Measurements from ENCODE around the gene SESN3. TPM values are rescaled to one million over a fixed set of nuclear protein-coding genes. Genes with fewer than 3 reads are reported as not detected.

SESN3 gene
- total RNA-seq, 6 donors from 2014 or later: 11.5 to 48.8 (median 23.2) TPM

DNA sequence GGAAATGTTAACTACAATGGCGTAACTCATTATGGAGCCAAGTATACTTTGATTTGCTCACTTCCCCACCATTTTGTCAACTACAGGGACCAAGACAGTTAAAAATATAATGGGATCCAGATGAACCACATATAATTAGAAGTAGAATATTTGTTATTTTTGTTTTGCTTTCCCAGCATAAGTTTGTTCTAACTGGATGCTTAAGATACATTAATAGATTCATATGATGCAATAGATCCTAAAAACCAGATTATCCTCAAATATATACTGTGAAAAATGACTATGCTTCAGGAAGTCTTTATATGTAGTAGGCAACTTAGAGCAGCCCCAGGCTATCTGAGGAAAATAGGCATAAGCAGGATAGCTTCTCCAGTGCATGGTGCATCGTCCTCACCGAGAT is 38.3 kb downstream of the SESN3 start:
- ATAC-seq (ENCODE audit: low FRiP score in 2 of 2): no peak
- H3K27me3 ChIP-seq: no peaks in the 10 kb centered on the region
- 82 to 84% methylated on average over 3 of the region's 3 CpGs for WGBS, 2 donors

DNA sequence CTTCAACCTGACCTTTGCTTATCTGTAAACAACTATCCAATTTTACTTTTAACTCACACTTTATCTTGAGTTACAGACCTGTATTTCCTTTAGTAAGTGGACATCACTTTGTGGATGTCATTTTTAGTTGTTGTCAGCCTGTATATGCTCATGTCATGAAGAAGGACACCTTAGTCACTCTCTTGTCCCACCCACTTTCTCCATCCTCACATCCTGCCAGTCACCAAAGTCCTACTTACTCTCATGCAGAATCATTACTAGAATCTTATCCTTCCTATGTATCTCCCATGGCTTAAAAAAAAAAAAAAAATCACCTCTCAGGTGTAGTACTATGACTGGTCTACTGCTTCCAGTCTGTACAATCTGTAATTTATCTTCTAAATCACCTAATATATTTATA is 43.3 kb downstream of the SESN3 start:
- no peak for DNase-seq
- Histone ChIP-seq H3K4me3 (no peak overlapping the region), H3K9me3 (no peaks in the 10 kb centered on the region), H3K36me3 (peaks cover 0 to 18% (median 5%) of the 10 kb centered on the region in 4 donors), H3K4me1 (no peaks in the 10 kb centered on the region), H3K27me3 (no peaks in the 10 kb centered on the region), H3K27ac (no peak overlapping the region)
- TF ChIP-seq POLR2A (IDR thresholded peaks at IDR 0.05): no peak
- no peak for TF ChIP-seq EP300 (IDR thresholded peaks at IDR 0.05)
- TF ChIP-seq POLR2AphosphoS5 (IDR thresholded peaks at IDR 0.05): no peak
- TF ChIP-seq, protein P1, sequence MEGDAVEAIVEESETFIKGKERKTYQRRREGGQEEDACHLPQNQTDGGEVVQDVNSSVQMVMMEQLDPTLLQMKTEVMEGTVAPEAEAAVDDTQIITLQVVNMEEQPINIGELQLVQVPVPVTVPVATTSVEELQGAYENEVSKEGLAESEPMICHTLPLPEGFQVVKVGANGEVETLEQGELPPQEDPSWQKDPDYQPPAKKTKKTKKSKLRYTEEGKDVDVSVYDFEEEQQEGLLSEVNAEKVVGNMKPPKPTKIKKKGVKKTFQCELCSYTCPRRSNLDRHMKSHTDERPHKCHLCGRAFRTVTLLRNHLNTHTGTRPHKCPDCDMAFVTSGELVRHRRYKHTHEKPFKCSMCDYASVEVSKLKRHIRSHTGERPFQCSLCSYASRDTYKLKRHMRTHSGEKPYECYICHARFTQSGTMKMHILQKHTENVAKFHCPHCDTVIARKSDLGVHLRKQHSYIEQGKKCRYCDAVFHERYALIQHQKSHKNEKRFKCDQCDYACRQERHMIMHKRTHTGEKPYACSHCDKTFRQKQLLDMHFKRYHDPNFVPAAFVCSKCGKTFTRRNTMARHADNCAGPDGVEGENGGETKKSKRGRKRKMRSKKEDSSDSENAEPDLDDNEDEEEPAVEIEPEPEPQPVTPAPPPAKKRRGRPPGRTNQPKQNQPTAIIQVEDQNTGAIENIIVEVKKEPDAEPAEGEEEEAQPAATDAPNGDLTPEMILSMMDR (IDR thresholded peaks at IDR 0.05): no peak
- no peak for ATAC-seq (ENCODE audit: low FRiP score in 2 of 2)

More for the DNA sequence above, 38.3 kb downstream of the SESN3 start:
- Histone ChIP-seq H3K9me3 (no peaks in the 10 kb centered on the region), H3K4me1 (no peaks in the 10 kb centered on the region), H3K4me3 (no peak overlapping the region), H3K36me3 (peaks cover 0 to 9% (median 4%) of the 10 kb centered on the region in 4 donors), H3K27ac (no peak overlapping the region)
- TF ChIP-seq EP300 (IDR thresholded peaks at IDR 0.05) (no peak), POLR2A (IDR thresholded peaks at IDR 0.05) (no peak), POLR2AphosphoS5 (IDR thresholded peaks at IDR 0.05) (no peak)
- TF ChIP-seq, protein P1 (IDR thresholded peaks at IDR 0.05): no peak
- DNase-seq: no peak

DNA sequence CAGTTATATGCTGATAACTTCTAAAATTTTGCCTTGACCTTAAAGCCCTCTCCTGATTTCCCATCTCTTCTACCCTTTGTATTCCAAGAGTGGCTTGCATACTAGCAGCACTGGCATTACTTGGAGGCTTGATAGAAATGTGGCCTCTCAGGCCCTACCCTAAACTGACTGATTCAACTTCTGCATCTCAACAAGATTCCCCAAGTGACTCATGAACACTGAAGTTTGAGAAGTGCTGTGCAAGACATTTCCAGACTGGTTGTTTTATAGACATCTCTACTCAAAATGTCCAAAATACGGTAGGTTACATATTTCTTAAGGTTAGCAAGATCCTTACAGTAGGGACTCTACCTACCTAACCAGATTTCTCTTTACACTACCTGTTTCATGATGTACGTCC is 48.6 kb downstream of the SESN3 start:
- 93 to 100% methylated on average over 2 of the region's 2 CpGs for WGBS, 2 donors
- H3K36me3 ChIP-seq: peaks cover 0 to 22% (median 0%) of the 10 kb centered on the region in 4 donors
- no peaks in the 10 kb centered on the region for H3K4me1 ChIP-seq
- no peak overlapping the region for H3K4me3 ChIP-seq
- H3K9me3 ChIP-seq: no peaks in the 10 kb centered on the region
- DNase-seq (no peak), ATAC-seq (ENCODE audit: low FRiP score in 2 of 2) (no peak)
- TF ChIP-seq POLR2A (IDR thresholded peaks at IDR 0.05) (no peak), POLR2AphosphoS5 (IDR thresholded peaks at IDR 0.05) (no peak), EP300 (IDR thresholded peaks at IDR 0.05) (no peak)
- TF ChIP-seq, protein P1 (IDR thresholded peaks at IDR 0.05): no peak
- no peaks in the 10 kb centered on the region for H3K27me3 ChIP-seq
- H3K27ac ChIP-seq: no peak overlapping the region

DNA sequence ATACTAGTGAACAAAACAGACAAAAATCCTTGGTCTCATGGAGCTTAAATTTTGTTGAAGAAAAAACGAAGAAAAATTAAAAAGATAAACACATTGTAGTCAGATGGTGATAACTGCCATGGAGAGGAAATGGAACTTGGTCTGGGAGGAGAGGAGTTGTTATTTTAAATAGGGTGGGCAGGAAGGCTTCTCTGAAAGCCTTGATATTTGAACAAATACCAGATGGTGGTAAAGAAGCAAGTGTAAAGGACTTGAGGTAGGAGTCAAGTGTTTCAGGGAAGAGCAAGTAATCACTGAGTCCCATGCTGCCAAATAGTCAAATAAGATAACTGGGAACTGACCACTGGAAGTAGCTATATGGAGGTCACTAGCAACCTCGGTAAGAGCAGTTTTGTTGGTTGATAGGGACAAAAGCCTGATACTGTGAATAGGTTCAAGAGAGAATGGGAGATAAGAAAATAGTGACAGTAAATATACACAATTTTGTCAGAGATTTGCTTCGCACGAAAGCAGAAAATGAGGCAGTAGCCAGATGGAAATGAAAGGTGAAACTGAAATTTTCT is 55.1 kb downstream of the SESN3 start:
- ATAC-seq (ENCODE audit: low FRiP score in 2 of 2) (no peak), DNase-seq (no peak)
- TF ChIP-seq EP300 (IDR thresholded peaks at IDR 0.05) (no peak), POLR2A (IDR thresholded peaks at IDR 0.05) (no peak), POLR2AphosphoS5 (IDR thresholded peaks at IDR 0.05) (no peak)
- TF ChIP-seq, protein P1 (IDR thresholded peaks at IDR 0.05): no peak
- no peaks in the 10 kb centered on the region for H3K4me1 ChIP-seq
- WGBS, 2 donors: 64 to 67% methylated on average over 4 of the region's 4 CpGs
- no peaks in the 10 kb centered on the region for H3K9me3 ChIP-seq
- no peaks in the 10 kb centered on the region for H3K27me3 ChIP-seq
- peaks cover 0 to 30% (median 5%) of the 10 kb centered on the region in 4 donors for H3K36me3 ChIP-seq
- no peak overlapping the region for H3K4me3 ChIP-seq
- no peak overlapping the region for H3K27ac ChIP-seq

DNA sequence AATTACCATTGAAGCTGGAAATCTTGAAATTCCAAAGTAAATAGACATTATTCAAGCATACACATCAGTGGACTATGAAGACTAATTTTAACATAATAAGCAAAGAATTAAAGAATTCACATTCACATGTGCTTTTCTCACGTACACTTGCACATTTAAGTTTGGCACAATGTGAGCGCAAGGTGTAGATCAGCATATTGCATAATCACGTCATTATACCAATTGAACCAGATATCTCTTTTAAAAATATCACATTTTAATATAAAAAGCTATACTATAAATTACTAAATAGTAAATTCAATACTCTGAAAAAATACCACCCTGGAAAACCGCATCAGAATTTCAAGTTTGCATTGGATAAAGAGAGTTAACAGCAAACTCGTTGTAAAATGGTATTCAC is 60.7 kb downstream of the SESN3 start:
- H3K27ac ChIP-seq: no peak overlapping the region
- no peak for ATAC-seq (ENCODE audit: low FRiP score in 2 of 2)
- H3K9me3 ChIP-seq: no peaks in the 10 kb centered on the region
- no peak for TF ChIP-seq EP300 (IDR thresholded peaks at IDR 0.05)
- TF ChIP-seq POLR2AphosphoS5 (IDR thresholded peaks at IDR 0.05): no peak
- TF ChIP-seq, protein P1 (IDR thresholded peaks at IDR 0.05): no peak
- no peak for TF ChIP-seq POLR2A (IDR thresholded peaks at IDR 0.05)
- H3K36me3 ChIP-seq: peaks cover 0 to 16% (median 5%) of the 10 kb centered on the region in 4 donors
- WGBS, 2 donors: 96 to 97% methylated on average over 5 of the region's 5 CpGs
- no peaks in the 10 kb centered on the region for H3K27me3 ChIP-seq
- no peak overlapping the region for H3K4me3 ChIP-seq
- no peaks in the 10 kb centered on the region for H3K4me1 ChIP-seq
- DNase-seq: no peak
